ENCODE data around the gene CPNE2.
A peak's percentile ranks its signal among the peaks of the same experiment; 100 is the strongest.
"Not testable (repeated sequence)": the region's sequence is repeated elsewhere in the genome, so short reads cannot be mapped to it uniquely, and the experiment has no call there.

The CPNE2 gene

GRCh38 chr16:57185945-57186871, 93.8 kb downstream of the CPNE2 start, which contains the start of the genes PSME3IP1 and RSPRY1:
Gene PSME3IP1, minus strand, starts transcription at chr16:57186039. Its CDS starts 12,185 bp downstream, at chr16:57173854.
Gene RSPRY1, plus strand, starts transcription at chr16:57186329. Its CDS starts 18,330 bp downstream, at chr16:57204659.
- ChIA-PET CTCF (interaction anchor here (0.6 to 1.7 kb wide), 7 partner anchors 11 to 102 kb away, joined by 3 to 6 read pairs (median 4); no protein-coding TSS in a partner anchor), POLR2A (interaction anchor here (0.7 to 0.9 kb wide), 5 partner anchors 69 to 943 kb away, joined by 3 to 7 read pairs (median 5); partner anchors contain the start of gene CFAP20)
- peak within 1 kb of the TSS; percentile 93 to 96 for H3K27ac ChIP-seq (ENCODE audit: insufficient read depth in 1 of 2, low read depth in 1 of 2, low read length in 2 of 2, poor library complexity in 1 of 2, severe bottlenecking in 2 of 2)
- H3K27me3 ChIP-seq (replicated peaks in 2 of 5; ENCODE audit: control insufficient read depth in 4 of 5, insufficient read depth in 5 of 5, low read length in 4 of 5), result no peaks in the 10 kb centered on the region
- H3K4me1 ChIP-seq (ENCODE audit: control extremely low read depth in 1 of 4, control insufficient read depth in 4 of 4, insufficient read depth in 4 of 4, low read length in 3 of 4), result peaks cover 11 to 32% (median 26%) of the 10 kb centered on the region in 4 experiments
- 0% methylated on average over 59 of the region's 64 CpGs for WGBS (ENCODE audit: insufficient coverage)
- peak; percentile 99 to 100 (median 100) for DNase-seq
- H3K9me3 ChIP-seq (ENCODE audit: control extremely low read depth in 1 of 5, control insufficient read depth in 4 of 5, insufficient read depth in 2 of 5, low read depth in 1 of 5, low read length in 4 of 5), result no peaks in the 10 kb centered on the region
- peaks cover 0 to 6% (median under 1%) of the 10 kb centered on the region in 4 experiments for H3K36me3 ChIP-seq (ENCODE audit: control insufficient read depth in 4 of 4, insufficient read depth in 4 of 4, low read length in 3 of 4)
- H3K4me3 ChIP-seq (ENCODE audit: control insufficient read depth in 1 of 7, extremely low read depth in 1 of 7, insufficient read depth in 4 of 7, low read depth in 2 of 7, low read length in 6 of 7), result peak within 1 kb of the TSS; percentile 81 to 99 (median 98)

- WGBS (ENCODE audit: insufficient coverage), result 4% methylated on average over 18 of the region's 28 CpGs
- POLR2A ChIA-PET, result no interaction called here
- peak in 2 of 3 donors; percentile 18 to 30 for DNase-seq
Observed at GRCh38 chr16:57186872-57187854, 94.8 kb downstream of the CPNE2 start.

GRCh38 chr16:57187902-57188710, 95.7 kb downstream of the CPNE2 start:
- DNase-seq; POLR2A ChIA-PET; H3K36me3 ChIP-seq (ENCODE audit: control insufficient read depth in 4 of 4, insufficient read depth in 4 of 4, low read length in 3 of 4); H3K27me3 ChIP-seq (replicated peaks in 2 of 5; ENCODE audit: control insufficient read depth in 4 of 5, insufficient read depth in 5 of 5, low read length in 4 of 5); H3K9me3 ChIP-seq (ENCODE audit: control extremely low read depth in 1 of 5, control insufficient read depth in 4 of 5, insufficient read depth in 2 of 5, low read depth in 1 of 5, low read length in 4 of 5): not testable (repeated sequence)
- peak overlapping the region; percentile 92 to 96 for H3K27ac ChIP-seq (ENCODE audit: insufficient read depth in 1 of 2, low read depth in 1 of 2, low read length in 2 of 2, poor library complexity in 1 of 2, severe bottlenecking in 2 of 2)
- H3K4me1 ChIP-seq (ENCODE audit: control extremely low read depth in 1 of 4, control insufficient read depth in 4 of 4, insufficient read depth in 4 of 4, low read length in 3 of 4), result peaks cover 11 to 40% (median 26%) of the 10 kb centered on the region in 4 experiments
- peak overlapping the region in 6 of 7 experiments; percentile 81 to 99 (median 98) for H3K4me3 ChIP-seq (ENCODE audit: control insufficient read depth in 1 of 7, extremely low read depth in 1 of 7, insufficient read depth in 4 of 7, low read depth in 2 of 7, low read length in 6 of 7)
- no CpG with 5 or more reads among the region's 18 CpGs for WGBS (ENCODE audit: insufficient coverage)
- CTCF ChIA-PET, result interaction anchor here (1.3 to 1.7 kb wide), 3 partner anchors 9 to 104 kb away, joined by 3 to 6 read pairs (median 6); no protein-coding TSS in a partner anchor

More at GRCh38 chr16:57186872-57187854, 94.8 kb downstream of the CPNE2 start:
- Histone ChIP-seq H3K9me3 (ENCODE audit: control extremely low read depth in 1 of 5, control insufficient read depth in 4 of 5, insufficient read depth in 2 of 5, low read depth in 1 of 5, low read length in 4 of 5) (no peaks in the 10 kb centered on the region), H3K36me3 (ENCODE audit: control insufficient read depth in 4 of 4, insufficient read depth in 4 of 4, low read length in 3 of 4) (peaks cover 0 to 6% (median 0%) of the 10 kb centered on the region in 4 experiments), H3K27me3 (replicated peaks in 2 of 5; ENCODE audit: control insufficient read depth in 4 of 5, insufficient read depth in 5 of 5, low read length in 4 of 5) (no peaks in the 10 kb centered on the region), H3K4me1 (ENCODE audit: control extremely low read depth in 1 of 4, control insufficient read depth in 4 of 4, insufficient read depth in 4 of 4, low read length in 3 of 4) (peaks cover 11 to 34% (median 26%) of the 10 kb centered on the region in 4 experiments), H3K27ac (ENCODE audit: insufficient read depth in 1 of 2, low read depth in 1 of 2, low read length in 2 of 2, poor library complexity in 1 of 2, severe bottlenecking in 2 of 2) (peak overlapping the region; percentile 92 to 96), H3K4me3 (ENCODE audit: control insufficient read depth in 1 of 7, extremely low read depth in 1 of 7, insufficient read depth in 4 of 7, low read depth in 2 of 7, low read length in 6 of 7) (peak overlapping the region; percentile 81 to 99 (median 98))
- CTCF ChIA-PET, result interaction anchor here (1.3 to 1.7 kb wide), 3 partner anchors 10 to 103 kb away, joined by 3 to 6 read pairs (median 6); no protein-coding TSS in a partner anchor

- POLR2A ChIA-PET, result no interaction called here
- Histone ChIP-seq H3K36me3 (ENCODE audit: control insufficient read depth in 4 of 4, insufficient read depth in 4 of 4, low read length in 3 of 4) (peaks cover 0 to 6% (median 0%) of the 10 kb centered on the region in 4 experiments), H3K27me3 (replicated peaks in 2 of 5; ENCODE audit: control insufficient read depth in 4 of 5, insufficient read depth in 5 of 5, low read length in 4 of 5) (no peaks in the 10 kb centered on the region), H3K9me3 (ENCODE audit: control extremely low read depth in 1 of 5, control insufficient read depth in 4 of 5, insufficient read depth in 2 of 5, low read depth in 1 of 5, low read length in 4 of 5) (no peaks in the 10 kb centered on the region), H3K27ac (ENCODE audit: insufficient read depth in 1 of 2, low read depth in 1 of 2, low read length in 2 of 2, poor library complexity in 1 of 2, severe bottlenecking in 2 of 2) (no peak overlapping the region), H3K4me1 (ENCODE audit: control extremely low read depth in 1 of 4, control insufficient read depth in 4 of 4, insufficient read depth in 4 of 4, low read length in 3 of 4) (peaks cover 11 to 40% (median 26%) of the 10 kb centered on the region in 4 experiments), H3K4me3 (ENCODE audit: control insufficient read depth in 1 of 7, extremely low read depth in 1 of 7, insufficient read depth in 4 of 7, low read depth in 2 of 7, low read length in 6 of 7) (no peak overlapping the region)
- 100% methylated on average over 1 of the region's 9 CpGs for WGBS (ENCODE audit: insufficient coverage)
- CTCF ChIA-PET, result no interaction called here
- DNase-seq, result no peak
Observed at GRCh38 chr16:57188711-57189002, 96.3 kb downstream of the CPNE2 start.

- DNase-seq; H3K27me3 ChIP-seq (replicated peaks in 2 of 5; ENCODE audit: control insufficient read depth in 4 of 5, insufficient read depth in 5 of 5, low read length in 4 of 5); H3K4me3 ChIP-seq (ENCODE audit: control insufficient read depth in 1 of 7, extremely low read depth in 1 of 7, insufficient read depth in 4 of 7, low read depth in 2 of 7, low read length in 6 of 7); H3K9me3 ChIP-seq (ENCODE audit: control extremely low read depth in 1 of 5, control insufficient read depth in 4 of 5, insufficient read depth in 2 of 5, low read depth in 1 of 5, low read length in 4 of 5); H3K27ac ChIP-seq (ENCODE audit: insufficient read depth in 1 of 2, low read depth in 1 of 2, low read length in 2 of 2, poor library complexity in 1 of 2, severe bottlenecking in 2 of 2); H3K36me3 ChIP-seq (ENCODE audit: control insufficient read depth in 4 of 4, insufficient read depth in 4 of 4, low read length in 3 of 4); CTCF ChIA-PET: not testable (repeated sequence)
- POLR2A ChIA-PET, result interaction anchor here (0.6 kb wide), 1 partner anchor 58 kb away, joined by 4 read pairs; no protein-coding TSS in a partner anchor
- 97% methylated on average over 3 of the region's 4 CpGs for WGBS (ENCODE audit: insufficient coverage)
- H3K4me1 ChIP-seq (ENCODE audit: control extremely low read depth in 1 of 4, control insufficient read depth in 4 of 4, insufficient read depth in 4 of 4, low read length in 3 of 4), result peaks cover 11 to 36% (median 22%) of the 10 kb centered on the region in 4 experiments
Observed at GRCh38 chr16:57189527-57189926, 97.1 kb downstream of the CPNE2 start.

GRCh38 chr16:57190136-57190535, 97.8 kb downstream of the CPNE2 start:
- H3K4me1 ChIP-seq (ENCODE audit: control extremely low read depth in 1 of 4, control insufficient read depth in 4 of 4, insufficient read depth in 4 of 4, low read length in 3 of 4), result peaks cover 6 to 30% (median 16%) of the 10 kb centered on the region in 4 experiments
- POLR2A ChIA-PET, result no interaction called here
- H3K4me3 ChIP-seq (ENCODE audit: control insufficient read depth in 1 of 7, extremely low read depth in 1 of 7, insufficient read depth in 4 of 7, low read depth in 2 of 7, low read length in 6 of 7), result no peak overlapping the region
- no peaks in the 10 kb centered on the region for H3K27me3 ChIP-seq (replicated peaks in 2 of 5; ENCODE audit: control insufficient read depth in 4 of 5, insufficient read depth in 5 of 5, low read length in 4 of 5)
- DNase-seq, result no peak
- WGBS (ENCODE audit: insufficient coverage), result 100% methylated on average over 1 of the region's 2 CpGs
- no peak overlapping the region for H3K27ac ChIP-seq (ENCODE audit: insufficient read depth in 1 of 2, low read depth in 1 of 2, low read length in 2 of 2, poor library complexity in 1 of 2, severe bottlenecking in 2 of 2)
- H3K9me3 ChIP-seq (ENCODE audit: control extremely low read depth in 1 of 5, control insufficient read depth in 4 of 5, insufficient read depth in 2 of 5, low read depth in 1 of 5, low read length in 4 of 5), result no peaks in the 10 kb centered on the region
- peaks cover 0 to 6% (median 0%) of the 10 kb centered on the region in 4 experiments for H3K36me3 ChIP-seq (ENCODE audit: control insufficient read depth in 4 of 4, insufficient read depth in 4 of 4, low read length in 3 of 4)
- CTCF ChIA-PET, result interaction anchor here (1.2 kb wide), 1 partner anchor 15 kb away, joined by 3 read pairs; no protein-coding TSS in a partner anchor
